Bronchial epithelial cell (primary cell): Measurements from ENCODE around the gene OXCT1. TPM values are rescaled to one million over a fixed set of nuclear protein-coding genes. Genes with fewer than 3 reads are reported as not detected.
A peak's percentile ranks its signal among the peaks of the same experiment; 100 is the strongest.

Source experiments
- DNase-seq: peaks from one replicate; pipeline ENCODE4 v3.0.0-alpha.2; 2010; ENCODE audit warnings: low read depth
- FAIRE-seq: peaks from 2 replicates; lab custom pipeline; 2011; peaks lifted over from hg19 to GRCh38; lab: Jason Lieb, UNC
- H3K27me3 ChIP-seq: 2 replicates; pipeline ENCODE4 v1.5.1; 2011; ENCODE audit warnings: low read length; ENCODE audit not compliant: control insufficient read depth, insufficient read depth
- H3K36me3 ChIP-seq: 2 replicates; pipeline ENCODE4 v1.5.1; 2011; ENCODE audit warnings: low read length; ENCODE audit not compliant: control insufficient read depth, insufficient read depth
- H3K4me3 ChIP-seq: 2 replicates; pipeline ENCODE4 v1.5.1; 2011; ENCODE audit warnings: mild to moderate bottlenecking, low read depth, low read length, control low read depth
- total RNA-seq: library from RNA; depleted of rRNA; stranded (reverse); fragments of >200 nt; gene quantifications from 2 replicates; pipeline ENCODE4 v1.2.1, GENCODE V29; 2014
- TF ChIP-seq, protein P1 (sequence below): IDR thresholded peaks from 2 replicates; pipeline ENCODE4 v1.5.1; 2011; ENCODE audit warnings: mild to moderate bottlenecking, moderate library complexity, low read length, control low read depth, inconsistent platforms; ENCODE audit not compliant: insufficient read depth, severe bottlenecking

OXCT1 gene
- total RNA-seq, result 15.3 and 20.5 TPM in 2 replicates

GRCh38 chr5:41869724-41870626, at the start of gene OXCT1:
OXCT1 (minus strand) TSS chr5:41870425; CDS start chr5:41870358, 67 bp downstream.
- FAIRE-seq (no peak), DNase-seq (peak; percentile 78)
- TF ChIP-seq, protein P1, sequence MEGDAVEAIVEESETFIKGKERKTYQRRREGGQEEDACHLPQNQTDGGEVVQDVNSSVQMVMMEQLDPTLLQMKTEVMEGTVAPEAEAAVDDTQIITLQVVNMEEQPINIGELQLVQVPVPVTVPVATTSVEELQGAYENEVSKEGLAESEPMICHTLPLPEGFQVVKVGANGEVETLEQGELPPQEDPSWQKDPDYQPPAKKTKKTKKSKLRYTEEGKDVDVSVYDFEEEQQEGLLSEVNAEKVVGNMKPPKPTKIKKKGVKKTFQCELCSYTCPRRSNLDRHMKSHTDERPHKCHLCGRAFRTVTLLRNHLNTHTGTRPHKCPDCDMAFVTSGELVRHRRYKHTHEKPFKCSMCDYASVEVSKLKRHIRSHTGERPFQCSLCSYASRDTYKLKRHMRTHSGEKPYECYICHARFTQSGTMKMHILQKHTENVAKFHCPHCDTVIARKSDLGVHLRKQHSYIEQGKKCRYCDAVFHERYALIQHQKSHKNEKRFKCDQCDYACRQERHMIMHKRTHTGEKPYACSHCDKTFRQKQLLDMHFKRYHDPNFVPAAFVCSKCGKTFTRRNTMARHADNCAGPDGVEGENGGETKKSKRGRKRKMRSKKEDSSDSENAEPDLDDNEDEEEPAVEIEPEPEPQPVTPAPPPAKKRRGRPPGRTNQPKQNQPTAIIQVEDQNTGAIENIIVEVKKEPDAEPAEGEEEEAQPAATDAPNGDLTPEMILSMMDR, result no peak

GRCh38 chr5:41918105-41918504, 47.9 kb upstream of the OXCT1 start:
- no peak for FAIRE-seq
- TF ChIP-seq, protein P1, result no peak
- no peak for DNase-seq
- Histone ChIP-seq H3K4me3 (no peak overlapping the region), H3K27me3 (no peaks in the 10 kb centered on the region), H3K36me3 (peaks cover 5% of the 10 kb centered on the region)

More at GRCh38 chr5:41869724-41870626, at the start of gene OXCT1:
- Histone ChIP-seq H3K27me3 (no peaks in the 10 kb centered on the region), H3K36me3 (no peaks in the 10 kb centered on the region), H3K4me3 (peak within 1 kb of the TSS; percentile 95)

DNA sequence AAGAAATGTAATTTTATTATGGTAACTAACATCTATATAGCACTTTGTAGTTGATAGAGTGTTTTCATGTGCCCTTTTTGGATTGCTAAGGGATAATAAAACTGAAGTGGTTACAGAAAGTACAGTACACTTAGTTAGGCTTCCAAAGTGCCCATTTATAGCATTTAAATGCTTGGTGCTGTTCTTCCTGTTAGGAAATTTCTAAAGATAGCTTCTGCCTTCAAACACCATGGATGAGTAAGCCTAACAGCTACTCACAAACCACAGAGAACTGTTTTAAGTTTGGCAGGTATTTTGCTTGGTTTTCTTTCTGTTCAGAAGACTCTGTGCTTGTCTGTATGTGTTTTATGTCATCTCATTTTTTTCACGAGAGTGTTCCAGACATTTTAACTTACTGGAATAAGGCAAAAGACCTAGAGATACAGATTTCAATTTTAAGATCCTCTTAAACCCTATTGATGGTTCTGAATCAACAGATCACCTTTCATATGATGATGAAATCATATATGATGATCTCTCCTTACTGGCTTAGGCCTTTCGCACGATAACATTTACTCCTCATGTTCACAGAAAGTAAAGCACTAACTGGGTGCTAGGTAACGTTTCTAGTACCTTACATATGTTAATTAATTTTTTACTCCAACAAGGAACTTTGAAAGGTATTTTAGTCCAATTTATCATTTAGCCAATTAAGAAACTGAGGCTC, 38.3 kb upstream of the OXCT1 start:
- H3K27me3 ChIP-seq, result no peaks in the 10 kb centered on the region
- FAIRE-seq, result no peak
- DNase-seq, result peak; percentile 60
- peaks cover 3% of the 10 kb centered on the region for H3K36me3 ChIP-seq
- no peak overlapping the region for H3K4me3 ChIP-seq
- TF ChIP-seq, protein P1, result no peak

- FAIRE-seq, result no peak
- TF ChIP-seq, protein P1, result no peak
- Histone ChIP-seq H3K36me3 (peaks cover 3% of the 10 kb centered on the region), H3K27me3 (no peaks in the 10 kb centered on the region), H3K4me3 (no peak overlapping the region)
- DNase-seq, result no peak
Measured at GRCh38 chr5:41906151-41906550, 35.9 kb upstream of the OXCT1 start.

DNA sequence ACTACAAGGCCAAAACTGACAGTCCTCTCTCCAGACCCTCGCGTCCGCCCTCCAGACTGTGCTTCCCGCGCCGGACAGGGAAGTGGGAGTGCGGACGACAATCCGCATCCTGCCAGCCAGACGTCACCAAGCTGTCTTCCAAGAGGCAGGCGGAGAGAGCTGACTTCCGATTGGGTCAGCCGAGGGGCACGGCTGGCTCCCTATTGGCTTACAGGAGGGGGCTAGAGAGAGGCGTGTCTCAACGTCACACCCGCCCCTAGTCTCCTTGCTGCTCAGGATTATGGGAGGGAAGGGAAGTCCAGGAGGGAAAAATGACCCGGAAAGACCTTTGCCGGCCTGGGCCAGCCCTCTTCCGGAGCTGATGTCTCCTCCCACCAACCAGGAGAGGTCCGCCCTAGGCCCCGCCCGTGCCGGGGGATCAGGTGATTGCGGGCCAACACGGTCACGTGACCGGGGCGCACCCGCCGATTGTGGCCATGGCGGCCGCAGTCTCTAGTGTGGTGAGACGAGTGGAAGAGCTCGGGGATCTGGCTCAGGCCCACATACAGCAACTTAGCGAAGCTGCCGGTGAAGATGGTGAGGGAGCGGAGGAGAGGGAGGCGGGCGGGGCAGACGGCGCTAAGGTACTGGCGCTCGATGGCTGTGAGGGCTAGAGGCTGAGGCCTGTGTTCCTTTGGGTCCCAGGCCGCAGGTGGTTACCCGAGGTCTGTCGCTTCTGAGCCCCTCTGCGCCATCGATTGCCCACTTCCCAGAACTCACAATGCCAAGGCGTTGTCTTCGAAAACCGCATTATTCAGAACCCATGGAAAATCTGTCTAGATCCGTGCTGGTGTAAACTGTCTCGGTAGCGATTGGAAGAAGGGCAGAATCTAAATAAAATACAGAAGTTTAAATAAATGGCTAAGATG, 33.9 kb upstream of the OXCT1 start, which contains the start of gene RIMOC1:
Gene RIMOC1, plus strand, starts transcription at position 453 of the 908 bp plus-strand sequence. Its CDS starts 24 bp downstream, at position 477.
- H3K4me3 ChIP-seq, result peak within 1 kb of the TSS; percentile 77
- H3K27me3 ChIP-seq, result no peaks in the 10 kb centered on the region
- TF ChIP-seq, protein P1, result no peak
- peak; percentile 98 for DNase-seq
- peak; percentile 94 for FAIRE-seq
- H3K36me3 ChIP-seq, result peaks cover 2% of the 10 kb centered on the region
